SK-N-SH (cell line): ENCODE data around the gene CUBN.

Source experiments
- CTCF ChIP-seq: fragments of 200-600 bp; sonication (generic); IDR thresholded peaks from 2 replicates; pipeline ENCODE4 v1.6.1; 2017; ENCODE audit warnings: antibody characterized with exemption, mild to moderate bottlenecking, moderate library complexity
- EZH2phosphoT487 ChIP-seq: fragments of 200-600 bp; sonication (generic); IDR thresholded peaks from 2 replicates; pipeline ENCODE4 v1.6.1; 2017; ENCODE audit warnings: low read depth, mixed run types, mild to moderate bottlenecking, antibody characterized with exemption, moderate library complexity, borderline replicate concordance
- RAD21 ChIP-seq: IDR thresholded peaks from 2 replicates; pipeline ENCODE4 v1.6.1; 2012; ENCODE audit warnings: mild to moderate bottlenecking, low read length
- REST ChIP-seq: IDR thresholded peaks from 2 replicates; pipeline ENCODE4 v1.6.1; 2012; ENCODE audit warnings: mild to moderate bottlenecking, low read depth, low read length, moderate library complexity
- USF2 ChIP-seq: fragments of 150-350 bp; IDR thresholded peaks from 2 replicates; pipeline ENCODE4 v1.6.1; 2017; ENCODE audit warnings: antibody characterized with exemption, low read length, low read depth, borderline replicate concordance

GRCh38 chr10:16944402-16944801 is 185.2 kb downstream of the CUBN start:
- TF ChIP-seq CTCF (no peak), RAD21 (no peak; the same call in 1 of the 2 replicates), REST (no peak), EZH2phosphoT487 (no peak), USF2 (no peak)
